CD4-positive, alpha-beta T cell treated with Interferon alpha-2 for 1 hour (primary cell): ENCODE measurements around the gene FGF23.

Experiments used
- DNase-seq, 2 donors: peaks; one replicate each; pipeline ENCODE4 v3.0.0-alpha.2; 2020 to 2022

FGF23 gene

DNA sequence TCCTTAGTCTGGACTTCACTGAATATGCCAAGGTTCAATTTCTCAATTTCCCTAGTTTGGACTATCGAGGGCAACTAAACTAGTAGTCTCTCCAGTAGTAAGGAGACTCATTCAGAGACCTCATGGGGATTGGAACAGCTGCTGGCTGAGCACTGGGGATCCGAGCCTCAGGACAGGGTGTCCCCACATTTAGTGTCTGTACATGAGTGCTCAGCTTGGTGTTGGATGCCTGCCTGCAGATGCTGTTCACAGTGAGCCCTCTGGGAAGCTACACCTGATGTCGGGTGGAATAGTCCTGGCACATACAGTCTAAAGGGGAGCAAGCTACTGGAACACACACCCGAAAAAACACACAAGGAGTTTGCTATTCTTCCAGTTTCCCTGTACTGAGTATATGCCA lies 820 bp upstream of the FGF23 start:
- no peak for DNase-seq

DNA sequence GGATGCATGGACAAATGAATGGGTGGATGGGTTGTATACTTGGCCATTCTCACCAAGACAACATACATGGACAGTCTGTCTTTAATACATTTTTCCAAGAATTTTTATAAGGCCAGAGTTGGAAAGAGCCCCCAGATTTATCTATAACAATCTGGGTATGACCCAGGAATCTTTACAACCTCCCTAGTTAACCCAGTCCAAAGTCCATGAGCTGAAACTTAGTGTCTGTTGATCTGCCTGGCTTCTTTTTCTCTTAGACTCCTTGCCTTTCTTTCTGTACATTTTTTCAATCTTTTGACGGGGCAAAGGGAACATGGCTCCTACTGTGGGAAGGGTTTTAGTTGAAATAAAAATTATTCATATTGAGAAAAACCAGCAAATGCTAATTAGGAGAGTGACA lies 740 bp downstream of the FGF23 start:
- no peak for DNase-seq

DNA sequence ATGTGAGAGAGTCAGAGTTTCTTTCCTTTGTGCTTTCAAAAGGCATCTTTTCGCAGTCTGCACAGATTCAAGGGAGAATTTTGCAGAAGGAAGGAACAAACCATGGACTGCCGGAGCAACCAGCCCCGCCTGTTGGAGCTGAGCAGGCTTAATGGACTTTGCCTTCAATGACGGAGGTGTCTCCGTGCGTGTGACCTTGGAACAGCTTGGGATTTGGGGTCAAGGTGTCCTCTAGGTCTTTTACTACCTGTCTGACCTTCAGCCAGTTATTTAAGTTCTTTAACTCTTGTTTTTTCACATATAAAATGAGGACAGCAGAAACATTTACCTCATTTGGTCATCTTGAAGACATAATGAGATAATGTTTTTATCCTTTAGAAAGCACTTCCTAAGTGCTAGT lies 4.1 kb downstream of the FGF23 start:
- DNase-seq = no peak

DNA sequence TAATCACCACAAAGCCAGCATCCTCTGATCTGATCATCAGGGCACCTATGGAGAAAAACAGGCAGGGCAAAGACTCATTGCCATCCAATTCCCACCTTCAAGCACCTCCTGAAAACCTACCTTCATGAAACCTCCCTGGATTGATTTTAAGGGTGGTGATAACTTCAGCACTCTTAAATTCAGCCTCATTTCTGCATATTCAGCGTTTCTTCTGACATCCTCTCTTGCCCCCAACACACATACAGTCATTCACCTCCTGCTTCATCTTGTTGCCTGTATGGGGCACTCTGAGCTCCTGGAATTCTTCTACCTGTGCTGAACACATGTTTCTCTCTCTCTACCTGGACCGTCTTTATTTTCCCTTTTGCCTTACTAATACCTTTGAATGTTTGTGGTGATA lies 6.9 kb downstream of the FGF23 start:
- DNase-seq = no peak

DNA sequence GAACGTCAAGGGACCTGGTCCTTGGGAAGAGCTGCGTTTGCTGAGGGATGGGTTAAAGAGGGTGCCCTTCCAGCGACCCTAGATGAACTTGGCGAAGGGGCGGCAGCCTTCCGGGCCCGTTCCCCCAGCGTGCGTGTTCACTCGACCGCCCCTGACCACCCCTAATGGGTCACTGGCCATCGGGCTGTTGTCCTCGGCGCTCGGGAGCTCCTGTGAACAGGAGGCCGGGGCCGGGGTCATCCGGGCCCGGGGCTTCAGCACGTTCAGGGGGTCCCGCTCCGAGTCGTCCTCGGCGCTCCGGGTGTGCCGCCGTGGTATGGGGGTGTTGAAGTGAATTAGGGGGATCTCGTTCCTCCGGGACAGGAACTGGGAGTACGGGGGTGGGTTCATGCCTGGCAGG lies 9.2 kb downstream of the FGF23 start:
- DNase-seq = no peak

DNA sequence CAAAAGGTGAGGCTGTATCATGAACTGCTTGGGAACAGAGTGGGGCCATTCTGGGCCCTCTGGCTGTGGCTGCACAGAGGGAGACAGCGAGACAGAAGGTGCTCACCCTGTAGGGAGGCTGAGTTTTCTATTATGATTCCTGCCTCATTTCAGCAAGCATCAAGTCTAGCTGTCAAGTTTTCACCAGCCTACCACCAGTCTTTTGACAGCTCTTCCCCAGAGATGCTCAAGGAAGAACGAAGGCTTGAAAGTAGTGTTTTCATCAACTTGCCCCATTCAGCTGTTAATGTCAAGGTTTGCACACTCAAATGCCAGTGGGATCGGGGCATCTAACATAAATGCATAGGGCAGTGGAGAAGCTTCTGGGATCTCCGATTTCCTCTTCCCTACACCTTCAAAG lies 10.0 kb downstream of the FGF23 start:
- DNase-seq = no peak

DNA sequence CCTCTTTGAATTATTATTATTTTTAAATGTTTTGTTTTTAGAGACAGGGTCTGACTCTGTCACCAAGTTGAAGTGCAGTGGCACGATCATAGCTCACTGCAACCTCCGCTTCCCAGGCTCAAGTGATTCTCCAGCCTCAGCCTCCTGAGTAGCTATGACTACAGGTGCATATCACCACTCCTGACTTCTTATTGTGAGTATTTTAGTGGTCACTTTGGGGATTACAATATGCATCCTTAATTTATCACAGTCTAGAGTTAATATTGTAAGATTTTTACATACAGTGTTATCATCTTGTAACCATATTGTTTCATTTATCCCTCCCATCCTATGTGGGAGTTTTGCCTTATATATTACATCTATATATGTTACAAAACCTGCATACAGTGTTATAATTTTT lies 13.4 kb downstream of the FGF23 start:
- no peak for DNase-seq

DNA sequence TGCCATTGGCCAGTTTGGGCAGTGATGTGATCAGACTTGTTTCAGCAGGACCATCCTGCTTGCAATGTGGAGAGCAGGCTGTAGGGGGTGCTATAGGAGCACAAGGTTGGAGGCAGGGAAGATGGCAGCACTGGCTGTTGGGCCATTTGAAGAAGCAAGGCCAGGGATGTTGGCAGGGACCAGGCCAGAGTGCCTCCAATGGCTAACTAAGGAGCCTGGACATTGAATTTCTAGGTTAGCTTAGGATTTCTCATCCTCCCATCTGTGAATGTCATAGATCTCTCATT lies 23.5 kb downstream of the FGF23 start:
- DNase-seq = peak; percentile 15 to 36

DNA sequence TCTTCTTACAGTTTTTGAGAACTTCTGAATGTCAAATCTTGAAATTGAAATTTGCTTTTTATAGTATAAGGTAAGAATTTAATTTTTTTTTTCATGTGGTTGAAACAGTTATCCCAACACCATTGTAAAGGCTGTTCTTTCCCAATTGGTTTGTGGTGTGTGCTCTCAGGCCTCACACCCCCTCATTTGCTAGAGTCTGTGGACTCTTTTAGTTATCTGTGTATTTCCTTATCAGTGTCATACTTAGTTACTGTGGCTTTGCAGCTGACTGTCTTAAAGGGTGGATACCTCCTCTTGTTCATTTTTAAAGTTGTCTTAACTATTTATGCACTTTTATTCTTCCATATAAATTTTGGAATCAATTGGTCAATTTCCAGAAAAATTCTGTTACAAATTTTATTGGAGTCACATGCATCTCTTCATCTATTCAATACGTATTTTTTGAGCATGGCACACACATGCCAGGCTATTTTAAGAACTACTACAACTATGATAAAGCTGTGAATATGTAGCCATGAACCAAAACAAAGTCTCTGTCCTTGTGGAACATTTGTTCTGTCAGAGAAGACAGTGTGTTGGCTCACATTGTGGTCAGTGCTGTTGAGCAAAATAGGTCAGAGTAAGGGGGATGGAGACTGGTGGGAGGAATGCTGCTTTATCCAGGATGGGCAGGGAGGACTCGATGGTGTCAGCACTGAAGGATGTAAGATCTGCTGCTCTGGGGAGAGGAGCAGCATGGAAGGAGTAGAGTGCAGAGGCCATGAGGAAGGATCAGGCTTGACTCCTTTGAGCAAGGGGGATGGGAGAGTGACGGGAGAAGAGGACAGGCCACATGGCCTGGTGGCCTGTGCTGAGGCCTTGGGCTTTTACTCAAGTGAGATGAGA lies 24.1 kb downstream of the FGF23 start:
- DNase-seq = no peak

DNA sequence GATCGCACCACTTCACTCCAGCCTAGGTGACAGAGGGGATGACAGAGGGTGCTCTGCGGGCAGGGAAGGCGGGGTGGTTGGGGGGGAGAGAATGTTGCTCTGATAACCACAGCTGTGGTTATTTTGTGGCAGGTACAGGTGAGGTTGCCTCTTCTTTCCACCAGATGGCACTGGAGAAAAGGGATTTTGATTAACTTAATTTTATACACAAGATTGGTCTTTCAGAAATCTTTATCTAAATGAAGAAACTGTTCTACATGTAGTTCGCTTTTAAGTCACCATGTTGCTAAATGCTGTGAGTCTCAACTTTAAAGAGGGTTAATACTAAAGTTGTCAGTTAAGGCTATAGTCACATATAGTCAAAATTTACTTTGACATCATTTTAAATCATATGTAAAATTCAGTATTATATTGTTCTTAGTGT lies 25.7 kb downstream of the FGF23 start:
- DNase-seq = peak; percentile 17 to 57

DNA sequence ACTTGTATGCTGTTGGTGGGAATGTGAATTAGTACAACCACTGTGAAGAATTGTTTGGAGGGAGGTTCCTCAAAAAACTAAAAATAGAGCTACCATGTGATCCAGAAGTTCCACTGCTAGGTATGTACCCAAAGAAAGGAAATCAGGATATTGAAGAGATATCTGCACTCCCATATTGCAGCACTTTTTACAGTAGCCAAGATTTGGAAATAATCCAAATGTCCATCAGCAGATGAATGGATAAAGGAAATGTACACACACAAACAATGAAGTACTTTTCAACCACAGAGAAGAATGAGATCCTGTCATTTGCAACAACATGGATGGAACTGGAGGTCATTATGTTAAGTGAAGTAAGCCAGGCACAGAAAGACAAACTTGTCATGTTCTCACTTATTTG lies 32.6 kb downstream of the FGF23 start:
- DNase-seq = no peak

DNA sequence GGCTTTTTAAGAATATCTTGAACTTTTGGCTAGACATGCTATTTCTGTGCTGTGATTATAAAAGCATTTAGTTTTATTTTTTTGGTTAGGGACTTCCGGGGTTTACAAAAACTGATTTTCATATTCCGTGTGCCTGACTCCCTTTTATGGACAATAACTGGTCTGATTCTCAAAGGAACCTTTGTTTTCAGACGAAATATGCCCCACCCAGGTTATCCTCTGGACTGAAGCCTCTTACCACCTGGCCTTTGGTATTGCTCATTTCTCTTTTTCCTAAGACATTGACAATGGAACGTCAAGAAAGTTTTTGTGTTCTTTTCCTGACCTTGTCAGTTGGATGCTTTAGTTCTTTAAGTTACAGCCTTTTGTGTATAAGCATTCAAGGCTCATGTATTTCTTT lies 47.7 kb downstream of the FGF23 start:
- DNase-seq = no peak

DNA sequence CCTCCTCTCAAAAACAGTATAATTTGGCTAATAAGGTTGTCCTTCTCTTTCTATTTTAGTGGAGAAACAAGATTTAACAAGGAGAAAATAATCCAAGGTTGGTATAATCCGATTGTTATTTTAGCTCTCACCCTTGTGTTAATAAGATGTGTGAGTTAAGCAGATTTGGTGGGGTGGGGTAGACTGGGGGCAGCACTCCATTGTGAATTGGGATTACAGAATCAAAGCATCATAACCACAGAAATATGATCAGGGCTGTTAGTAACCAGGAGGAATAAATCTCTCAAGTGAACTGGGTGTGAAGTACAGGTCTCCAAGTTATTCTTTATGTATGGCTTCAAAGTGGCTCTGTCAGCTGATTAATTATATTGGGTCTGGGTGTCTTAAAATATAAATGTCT lies 48.3 kb downstream of the FGF23 start:
- DNase-seq = no peak

DNA sequence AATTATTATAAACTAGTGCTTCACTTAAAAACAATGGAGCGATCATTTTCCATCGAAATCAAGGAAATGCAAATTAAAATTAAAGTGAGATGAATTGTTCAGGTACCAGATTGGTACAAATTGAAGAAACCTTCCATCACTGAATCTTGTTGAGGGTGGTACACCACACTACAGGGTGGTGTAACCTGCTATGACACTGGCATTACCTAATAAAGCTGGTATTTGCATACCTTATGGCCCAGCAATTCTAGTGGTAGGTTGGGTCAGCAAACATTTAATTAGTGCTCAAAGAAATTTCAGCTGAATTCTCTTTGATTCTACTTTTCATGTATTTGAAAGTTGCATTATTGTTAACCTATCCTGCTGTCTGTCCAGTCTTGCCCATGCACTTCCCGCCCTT lies 49.3 kb downstream of the FGF23 start:
- DNase-seq = no peak

DNA sequence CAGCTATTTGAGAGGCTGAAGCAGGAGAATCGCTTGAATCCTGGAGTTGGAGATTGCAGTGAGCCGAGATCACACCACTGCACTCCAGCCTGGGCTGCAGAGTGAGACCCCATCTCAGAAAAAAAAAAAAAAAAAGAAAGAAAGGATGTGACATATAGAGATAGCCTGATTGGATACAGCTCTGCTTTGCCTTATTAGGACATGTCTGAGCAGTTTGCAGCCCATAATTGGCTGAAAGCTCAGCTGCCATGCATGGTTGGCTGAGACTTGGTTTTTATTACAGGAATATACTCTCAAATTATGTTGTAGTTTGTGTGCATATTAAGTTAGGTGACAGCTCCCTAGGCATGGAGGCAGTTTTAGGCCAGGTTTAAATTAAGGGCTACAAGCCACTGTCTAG lies 52.2 kb downstream of the FGF23 start:
- no peak for DNase-seq

DNA sequence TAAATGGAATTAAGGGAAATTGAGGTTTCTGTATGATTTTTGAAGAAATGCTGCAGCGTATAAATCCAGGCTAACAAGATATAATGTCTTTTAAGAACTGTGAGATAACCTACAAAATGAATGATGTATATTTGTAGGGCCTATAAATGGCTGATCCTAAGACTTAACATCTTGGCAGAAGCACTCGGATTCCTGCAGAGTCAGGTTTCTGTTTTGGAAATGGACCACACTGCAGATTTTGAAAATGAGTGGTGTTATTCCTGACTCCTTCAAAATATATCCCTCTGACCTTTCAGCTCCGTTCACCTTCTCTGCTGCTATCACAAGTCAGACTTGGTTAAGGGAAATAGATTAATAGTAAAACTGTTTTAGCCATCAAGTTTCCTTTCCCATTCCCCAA lies 53.5 kb downstream of the FGF23 start:
- DNase-seq = no peak

DNA sequence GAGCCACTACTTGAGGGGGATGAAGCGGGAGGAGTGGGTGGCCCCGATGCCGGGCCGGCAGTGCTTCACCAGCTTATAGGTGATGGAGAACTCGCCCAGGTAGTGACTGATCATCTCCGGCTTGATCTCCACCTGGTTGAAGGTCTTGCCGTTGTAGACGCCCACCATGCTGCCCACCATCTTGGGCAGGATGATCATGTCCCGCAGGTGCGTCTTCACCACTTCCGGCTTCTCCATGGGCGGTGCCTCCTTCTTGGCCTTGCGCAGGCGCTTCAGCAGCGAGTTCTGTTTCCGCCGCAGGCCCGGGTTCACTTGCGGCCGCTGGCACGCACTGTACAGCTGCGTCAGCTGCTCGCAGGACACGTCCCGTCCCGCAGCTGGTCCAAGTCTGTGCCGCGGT lies 55.1 kb downstream of the FGF23 start:
- no peak for DNase-seq

DNA sequence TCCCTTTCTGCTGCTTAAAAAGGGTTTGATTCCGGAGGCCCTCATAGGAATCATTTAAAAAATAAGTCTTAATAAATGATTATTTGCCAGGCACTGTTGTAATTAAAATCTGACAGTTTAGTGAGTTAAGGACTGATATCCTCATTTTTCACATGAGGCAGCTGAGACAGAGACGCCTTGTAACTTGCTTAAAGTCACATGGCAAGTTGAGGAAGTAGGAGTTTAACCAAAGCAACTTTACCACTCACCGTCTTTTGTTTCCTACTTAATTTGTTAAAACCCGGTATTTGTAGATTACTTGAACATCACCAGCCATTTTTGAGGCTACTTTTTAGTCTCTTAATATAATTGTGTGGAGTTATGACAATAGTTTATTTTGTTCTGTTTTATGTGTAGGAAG lies 56.1 kb downstream of the FGF23 start:
- DNase-seq = no peak

DNA sequence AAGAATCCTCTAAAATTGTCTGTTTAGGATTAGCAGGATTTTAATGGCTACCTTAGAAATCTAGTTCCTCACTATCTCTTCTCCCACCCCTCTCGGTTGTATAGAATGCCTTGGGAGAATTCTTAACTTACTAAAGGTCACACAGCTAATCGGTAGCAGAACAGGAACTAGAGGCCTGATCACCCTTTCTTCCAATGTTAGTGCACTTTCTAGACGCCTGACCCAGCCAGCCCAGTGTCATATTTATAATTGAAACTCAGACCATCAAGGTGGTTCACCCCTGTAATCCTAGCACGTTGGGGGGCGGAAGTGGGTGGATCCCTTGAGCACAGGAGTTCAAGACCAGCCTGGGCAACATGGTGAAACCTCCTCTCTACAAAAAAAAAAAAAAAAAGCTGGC lies 56.8 kb downstream of the FGF23 start:
- no peak for DNase-seq

DNA sequence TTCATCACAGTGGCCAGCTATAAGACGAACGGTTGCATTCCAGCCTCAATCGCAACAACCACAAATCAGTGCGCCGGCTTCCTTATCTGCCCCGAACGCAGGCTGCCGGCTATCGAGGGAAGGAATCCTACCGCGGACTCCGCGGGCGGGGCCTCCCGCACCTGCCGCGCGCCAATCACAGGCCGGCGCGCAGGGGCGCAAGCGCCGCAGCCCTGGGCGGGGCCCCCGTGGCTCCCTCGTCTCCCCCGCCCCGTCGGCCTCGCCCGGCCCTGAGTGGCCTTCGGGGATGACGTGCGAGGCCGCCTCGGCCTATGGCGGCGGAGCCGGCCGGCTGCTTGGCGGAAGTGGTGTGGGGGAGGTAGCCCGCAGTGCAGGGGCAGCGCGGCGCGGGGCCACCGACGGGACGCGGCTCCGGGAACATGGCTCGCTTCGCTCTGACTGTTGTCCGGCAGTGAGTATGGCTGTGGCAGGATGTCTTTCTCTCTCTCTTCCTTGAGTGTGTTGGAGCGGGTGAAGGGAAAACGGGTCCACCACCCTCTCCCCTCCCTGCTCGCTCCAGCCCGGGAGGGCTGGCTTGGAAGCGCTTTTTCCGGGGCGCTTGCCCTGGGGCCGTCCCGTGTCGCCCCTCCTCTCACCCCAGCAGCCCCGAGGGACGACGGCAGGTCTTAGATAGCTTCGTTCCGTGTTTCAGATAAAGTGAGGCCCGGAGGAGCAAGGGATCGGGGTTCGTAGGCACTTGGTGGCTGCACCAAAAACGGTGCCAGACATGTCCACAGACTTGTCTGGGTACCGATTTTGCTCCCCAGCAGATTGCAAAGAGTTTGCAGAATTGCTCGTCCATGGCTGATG lies 58.4 kb downstream of the FGF23 start, which contains the start of gene TIGAR:
TSS of gene TIGAR (plus strand) at position 361 of the 849 bp plus-strand sequence. CDS start at position 420, 59 bp downstream.
- DNase-seq = peak; percentile 90 to 93

DNA sequence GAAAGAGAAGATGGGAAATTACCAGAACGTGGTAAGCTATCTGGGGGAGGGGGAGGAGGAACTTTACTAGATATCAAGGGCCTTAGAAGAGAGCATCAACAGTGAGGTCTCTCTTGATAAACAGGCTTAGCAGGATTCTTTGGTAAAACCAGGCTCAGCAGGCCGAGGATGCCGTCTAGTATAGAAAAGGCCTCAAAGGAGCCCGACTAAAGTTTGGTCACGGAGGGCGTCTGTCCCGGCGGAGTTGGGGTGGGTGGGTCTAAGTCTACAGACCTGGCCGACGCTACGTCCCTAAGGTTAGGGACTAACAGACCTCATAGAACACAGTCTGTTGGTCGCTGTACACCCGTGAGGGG lies 59.0 kb downstream of the FGF23 start:
- DNase-seq = no peak
